LNCAP (cell line): ENCODE results near the gene SGTB.

ENCODE experiments used
- TF ChIP-seq, protein P1 (sequence below): fragments of 450-650 bp; IDR thresholded peaks from 2 replicates; pipeline ENCODE4 v1.5.1; 2017; ENCODE audit warnings: mild to moderate bottlenecking

Gene SGTB

DNA sequence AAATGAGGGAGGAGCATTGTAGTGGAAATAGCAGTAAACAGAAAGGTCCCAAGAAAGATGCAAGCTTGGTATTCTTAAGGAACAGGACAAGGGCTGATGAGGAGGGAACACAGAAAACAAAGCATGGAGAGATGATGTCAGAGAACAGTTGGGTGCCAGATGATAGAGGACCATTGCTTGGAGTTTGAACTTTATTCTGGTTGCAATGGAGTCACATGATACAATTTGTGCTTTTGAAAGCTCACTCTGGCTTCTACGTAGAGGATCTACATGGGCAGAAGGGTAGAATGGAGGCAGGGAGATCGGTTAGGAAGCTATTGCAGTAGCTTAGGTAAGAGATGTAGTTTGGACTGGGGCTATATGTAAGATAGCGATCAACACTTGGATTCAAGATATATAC, 39.8 kb downstream of the SGTB start:
- TF ChIP-seq, protein P1, sequence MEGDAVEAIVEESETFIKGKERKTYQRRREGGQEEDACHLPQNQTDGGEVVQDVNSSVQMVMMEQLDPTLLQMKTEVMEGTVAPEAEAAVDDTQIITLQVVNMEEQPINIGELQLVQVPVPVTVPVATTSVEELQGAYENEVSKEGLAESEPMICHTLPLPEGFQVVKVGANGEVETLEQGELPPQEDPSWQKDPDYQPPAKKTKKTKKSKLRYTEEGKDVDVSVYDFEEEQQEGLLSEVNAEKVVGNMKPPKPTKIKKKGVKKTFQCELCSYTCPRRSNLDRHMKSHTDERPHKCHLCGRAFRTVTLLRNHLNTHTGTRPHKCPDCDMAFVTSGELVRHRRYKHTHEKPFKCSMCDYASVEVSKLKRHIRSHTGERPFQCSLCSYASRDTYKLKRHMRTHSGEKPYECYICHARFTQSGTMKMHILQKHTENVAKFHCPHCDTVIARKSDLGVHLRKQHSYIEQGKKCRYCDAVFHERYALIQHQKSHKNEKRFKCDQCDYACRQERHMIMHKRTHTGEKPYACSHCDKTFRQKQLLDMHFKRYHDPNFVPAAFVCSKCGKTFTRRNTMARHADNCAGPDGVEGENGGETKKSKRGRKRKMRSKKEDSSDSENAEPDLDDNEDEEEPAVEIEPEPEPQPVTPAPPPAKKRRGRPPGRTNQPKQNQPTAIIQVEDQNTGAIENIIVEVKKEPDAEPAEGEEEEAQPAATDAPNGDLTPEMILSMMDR: no peak

DNA sequence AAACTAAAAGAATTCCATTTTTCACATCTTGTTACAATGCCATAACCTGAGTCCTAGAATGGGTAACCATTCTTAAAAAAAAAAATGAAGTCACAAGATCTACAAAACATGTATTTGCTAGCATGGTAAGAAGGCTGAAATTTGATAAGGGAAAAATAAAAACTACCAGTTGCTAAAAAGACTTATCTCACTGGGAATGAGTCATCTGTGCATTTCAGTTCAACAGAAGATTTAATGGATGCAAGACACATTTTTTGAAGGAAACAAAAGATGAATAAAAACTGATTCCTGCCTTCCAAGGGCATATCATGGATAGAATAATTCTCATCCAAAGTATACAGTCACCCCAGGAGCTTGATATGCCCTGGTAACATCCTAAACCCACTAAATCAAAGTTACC, 47.2 kb downstream of the SGTB start:
- TF ChIP-seq, protein P1: no peak

DNA sequence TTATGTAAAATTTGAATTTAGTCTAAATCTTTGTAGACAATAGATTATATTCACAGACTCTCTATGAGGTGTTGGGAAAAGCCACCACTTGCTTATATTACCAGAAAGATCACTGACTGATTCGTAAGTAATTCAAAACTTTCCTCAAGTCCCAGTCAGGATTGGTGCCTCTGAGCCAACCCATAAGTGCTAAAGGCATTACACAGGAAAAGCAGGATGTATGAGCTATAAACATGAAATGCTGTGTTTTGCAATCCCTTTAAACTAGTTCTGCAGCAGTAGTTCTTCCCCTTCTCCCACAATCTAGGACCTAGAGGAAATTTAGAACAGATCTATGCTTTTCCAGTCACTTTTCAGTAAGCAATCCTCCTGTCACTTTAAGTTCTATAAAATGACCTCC, 49.1 kb downstream of the SGTB start:
- TF ChIP-seq, protein P1: no peak

DNA sequence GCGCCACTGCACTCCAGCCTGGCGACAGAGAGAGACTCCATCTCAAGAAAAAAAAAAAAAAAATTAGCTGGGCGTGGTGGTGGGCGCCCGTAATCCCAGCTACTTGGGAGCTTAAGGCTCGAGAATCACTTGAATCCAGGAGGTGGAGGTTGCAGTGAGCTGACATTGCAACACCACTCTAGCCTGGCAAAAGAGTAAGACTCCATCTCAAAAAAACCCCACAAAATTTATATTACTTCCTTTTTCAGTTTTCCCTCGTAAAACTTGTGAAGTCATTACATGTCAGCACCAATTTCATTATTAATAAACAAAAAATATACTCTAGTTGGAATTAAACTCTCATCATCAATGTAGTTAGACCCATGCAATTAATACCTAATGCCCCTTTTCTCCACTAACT, 53.2 kb downstream of the SGTB start:
- TF ChIP-seq, protein P1: no peak

DNA sequence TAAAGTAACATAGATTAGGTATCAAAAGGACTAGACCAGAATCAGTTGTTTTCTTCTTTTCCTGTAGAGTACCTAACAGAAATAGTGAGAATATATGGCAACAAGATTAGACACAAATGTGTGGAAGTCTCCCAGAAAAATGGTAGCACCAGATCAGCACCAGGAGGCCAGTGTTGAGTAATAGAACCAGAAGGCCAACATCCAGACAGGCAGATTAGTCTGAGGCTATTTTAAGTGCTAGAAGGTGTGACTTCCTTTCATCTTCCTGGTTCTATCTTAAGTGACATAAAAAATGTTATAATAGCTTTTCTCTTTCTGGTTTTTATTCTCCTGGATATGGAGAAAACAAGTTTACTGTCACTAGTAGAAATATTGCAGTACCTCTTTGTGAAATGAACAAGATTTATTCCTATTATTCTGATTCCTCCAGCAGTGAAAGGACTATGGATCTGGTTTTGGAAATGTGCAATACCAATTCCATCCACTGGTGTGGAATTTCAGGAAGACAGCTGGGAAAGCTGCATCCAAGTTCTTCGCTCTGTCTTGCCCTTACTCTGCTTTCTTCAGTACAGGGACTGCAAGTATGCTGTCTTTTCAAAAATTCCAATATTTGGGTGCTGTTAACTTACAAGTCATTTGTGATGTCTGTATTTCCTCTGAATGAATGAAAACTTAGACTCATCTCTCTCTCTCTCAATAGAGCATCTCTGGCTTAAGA, 57.9 kb downstream of the SGTB start:
- TF ChIP-seq, protein P1: peak; percentile 39; the same call in 1 of the 2 replicates

DNA sequence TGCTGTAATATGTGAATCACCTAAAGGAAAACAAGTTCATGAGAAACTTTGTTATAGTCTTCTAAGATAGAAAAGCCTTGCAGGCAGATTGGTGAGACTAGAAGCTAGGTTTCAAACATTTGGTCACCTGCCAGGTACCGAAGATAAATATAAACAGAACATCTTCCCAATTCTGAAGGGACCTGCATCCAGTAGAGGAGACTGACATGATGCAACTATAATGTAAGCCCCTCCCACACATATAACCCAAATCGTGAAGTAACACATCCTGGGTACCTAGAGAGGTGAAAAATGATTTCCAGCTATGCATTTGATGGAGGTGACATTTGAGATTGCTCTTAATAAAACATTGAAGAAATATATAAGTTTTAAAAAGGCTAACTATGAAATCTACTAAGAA, 67.2 kb downstream of the SGTB start:
- TF ChIP-seq, protein P1: no peak

DNA sequence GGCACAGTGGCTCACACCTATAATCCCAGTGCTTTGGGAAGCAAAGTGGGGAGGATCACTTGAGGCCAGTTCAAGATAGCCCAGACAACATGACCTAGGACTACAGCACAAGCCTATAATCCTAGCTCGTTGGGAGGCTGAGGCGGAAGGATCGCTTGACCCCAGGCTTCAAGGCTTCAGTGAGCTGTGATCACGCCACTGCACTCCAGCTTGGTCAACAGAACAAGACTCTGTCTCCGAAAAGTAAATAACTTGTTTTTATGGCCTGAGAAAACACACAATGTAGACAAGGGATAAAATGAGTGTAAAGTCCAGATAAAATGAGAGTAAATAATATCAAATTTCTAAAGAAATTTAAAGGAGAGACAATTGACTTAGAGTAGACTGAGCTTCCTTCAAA, 70.8 kb downstream of the SGTB start:
- TF ChIP-seq, protein P1: no peak

DNA sequence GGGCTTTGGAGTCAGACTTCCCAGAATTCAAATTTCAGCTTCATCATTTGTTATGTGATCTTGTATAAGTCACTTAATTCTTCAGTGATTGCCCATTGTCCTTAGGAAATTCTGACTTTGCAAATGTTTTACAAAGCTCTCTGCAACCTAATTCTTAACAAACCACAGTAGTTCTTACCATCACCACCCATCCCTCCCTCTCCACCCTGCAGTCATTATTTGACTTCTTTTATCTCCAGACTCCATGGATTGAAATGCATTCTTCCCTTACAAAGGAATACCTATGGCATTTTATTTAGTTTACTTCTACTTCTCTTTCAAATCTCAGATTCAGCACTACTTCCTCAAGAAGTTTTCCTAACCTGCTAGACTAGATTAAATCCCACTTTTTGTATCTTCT, 74.0 kb downstream of the SGTB start:
- TF ChIP-seq, protein P1: no peak
